Testis (tissue), 2 donors: Measurements from ENCODE around the gene ITPK1.

Source experiments
- CTCF ChIP-seq, 3 experiments: fragments of 450-650 bp in 2 of 3; fragments of 200-600 bp in 1 of 3; sonication (generic) in 1 of 3; IDR thresholded peaks; one replicate each; pipeline ENCODE4 v1.5.1; 2016 to 2019; ENCODE audit warnings: antibody characterized with exemption in 3 of 3, mild to moderate bottlenecking in 2 of 3, moderate library complexity in 1 of 3
- POLR2A ChIP-seq: fragments of 450-650 bp; IDR thresholded peaks from one replicate; pipeline ENCODE4 v1.6.1; 2017; ENCODE audit warnings: antibody characterized with exemption, mild to moderate bottlenecking, moderate library complexity

DNA sequence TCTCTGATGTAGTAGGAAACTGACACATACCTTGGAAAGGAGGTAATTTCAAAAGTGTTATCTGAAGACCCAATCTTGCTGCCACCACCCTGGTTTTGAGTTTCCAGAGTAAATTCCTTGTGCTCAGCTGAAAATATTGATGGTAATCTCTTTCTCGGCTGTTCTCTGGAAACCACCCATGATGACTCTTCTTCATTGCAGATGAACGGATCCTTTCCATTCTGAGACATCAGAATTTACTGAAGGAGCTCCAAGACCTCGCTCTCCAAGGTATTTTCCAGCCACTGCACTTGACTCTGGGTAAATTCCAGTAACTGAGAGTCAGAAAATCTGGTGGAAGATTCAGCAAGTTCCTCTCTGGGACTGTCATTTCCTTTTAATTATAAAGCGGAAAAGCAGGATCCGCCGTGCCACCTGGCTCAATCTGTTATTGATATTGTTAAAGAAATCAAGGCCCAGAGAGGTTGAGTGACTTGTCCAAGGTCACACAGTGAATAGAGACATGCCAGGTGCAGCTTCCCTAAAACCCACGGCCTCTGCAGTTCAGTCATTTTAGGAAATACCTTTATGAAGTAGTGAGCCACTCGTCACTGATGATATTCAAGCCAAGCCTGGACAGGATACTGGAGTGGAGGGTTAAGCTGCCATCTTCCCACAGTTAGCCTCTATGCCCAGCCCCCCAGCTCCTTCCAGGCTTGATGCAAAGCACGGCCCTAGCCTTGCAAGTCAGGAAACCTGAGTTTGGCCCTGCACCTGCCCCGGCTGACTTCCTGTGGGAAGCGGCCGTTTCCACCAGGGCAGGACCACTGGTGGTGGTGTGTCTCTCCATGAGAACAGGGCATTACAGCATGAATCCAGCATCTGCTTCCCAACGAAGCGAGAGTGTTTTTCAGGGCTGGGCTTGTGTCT lies 188.1 kb downstream of the ITPK1 start:
- TF ChIP-seq POLR2A (no peak), CTCF (IDR thresholded peaks at IDR 0.05) (no peak)
